HUDEP-2 (cell line): ENCODE results near the gene POLR2M.

Experiments
- DNase-seq, 76 experiments: peaks; one replicate each; lab custom pipeline; 2025; ENCODE audit not compliant: unreplicated experiment in 76 of 76; lab: John Stamatoyannopoulos, UW

POLR2M gene

GRCh38 chr15:57706405-57707209, at the start of gene POLR2M:
POLR2M (plus strand) TSS chr15:57706714; CDS start chr15:57706843, 129 bp downstream.
- peak; percentile 39 to 94 (median 85) for DNase-seq

GRCh38 chr15:57657619-57658018, 48.9 kb upstream of the POLR2M start:
- DNase-seq, result no peak

GRCh38 chr15:57662091-57662744, 44.3 kb upstream of the POLR2M start:
- DNase-seq, result no peak

GRCh38 chr15:57662802-57663201, 43.7 kb upstream of the POLR2M start:
- no peak for DNase-seq

- DNase-seq, result no peak
Observed at GRCh38 chr15:57663262-57663661, 43.3 kb upstream of the POLR2M start.

- DNase-seq, result no peak
Observed at GRCh38 chr15:57665194-57665593, 41.3 kb upstream of the POLR2M start.

- DNase-seq, result no peak
Observed at GRCh38 chr15:57665939-57666338, 40.6 kb upstream of the POLR2M start.

GRCh38 chr15:57667171-57667849, 39.2 kb upstream of the POLR2M start:
- no peak for DNase-seq

- DNase-seq, result no peak
Observed at GRCh38 chr15:57668016-57668415, 38.5 kb upstream of the POLR2M start.

GRCh38 chr15:57671636-57672035, 34.9 kb upstream of the POLR2M start:
- no peak for DNase-seq

- DNase-seq, result no peak
Observed at GRCh38 chr15:57675481-57676181, 30.9 kb upstream of the POLR2M start.

- no peak for DNase-seq
Observed at GRCh38 chr15:57676585-57676984, 29.9 kb upstream of the POLR2M start.

GRCh38 chr15:57677204-57677603, 29.3 kb upstream of the POLR2M start:
- no peak for DNase-seq

- DNase-seq, result no peak
Observed at GRCh38 chr15:57680021-57680420, 26.5 kb upstream of the POLR2M start.

GRCh38 chr15:57681011-57681410, 25.5 kb upstream of the POLR2M start:
- no peak for DNase-seq

GRCh38 chr15:57683481-57683880, 23.0 kb upstream of the POLR2M start:
- DNase-seq, result no peak

- no peak for DNase-seq
Observed at GRCh38 chr15:57684491-57685151, 21.9 kb upstream of the POLR2M start.

GRCh38 chr15:57685306-57686095, 21.0 kb upstream of the POLR2M start:
- DNase-seq, result no peak

GRCh38 chr15:57686657-57687056, 19.9 kb upstream of the POLR2M start:
- DNase-seq, result no peak
